ENCODE measurements around the gene RHOB. TPM values are rescaled to one million over a fixed set of nuclear protein-coding genes. Genes with fewer than 3 reads are reported as not detected.

RHOB gene
- total and polyA plus RNA-seq, 12 donors = 105 to 337 (median 159) TPM

DNA sequence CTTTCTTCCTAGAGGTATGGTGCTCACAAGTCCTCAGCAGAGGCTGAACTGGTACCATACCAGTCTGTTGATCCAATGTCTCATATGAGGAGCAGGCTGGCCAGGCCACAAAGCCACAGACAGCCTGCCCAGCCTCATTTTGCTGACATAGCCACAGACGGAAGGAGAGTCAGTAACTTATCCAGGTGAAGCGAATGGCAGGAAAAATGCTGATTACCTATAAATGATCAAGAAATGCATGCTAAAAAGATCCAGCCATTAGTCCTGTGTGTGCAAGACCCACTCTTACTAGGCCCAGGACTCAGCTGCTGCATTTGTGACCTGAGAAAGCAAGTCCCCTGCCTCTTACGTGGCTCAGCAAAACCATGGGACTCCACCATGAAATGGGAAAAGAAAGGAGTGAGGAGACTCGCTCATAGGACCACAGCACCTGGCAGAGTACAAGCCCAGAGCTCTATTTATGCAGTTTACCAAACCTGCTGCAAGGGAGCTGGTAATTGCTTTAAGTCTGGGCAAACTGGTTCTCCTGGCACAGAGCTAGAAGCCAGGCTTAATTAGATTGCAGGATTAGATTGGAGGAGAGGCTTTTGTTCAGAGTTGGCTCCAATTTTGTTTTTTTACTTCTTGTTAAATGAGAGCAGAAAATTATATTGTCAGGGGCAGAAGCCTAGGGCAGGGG is 19.0 kb downstream of the RHOB start:
- Histone ChIP-seq H3K36me3 (no peaks in the 10 kb centered on the region), H3K9me3 (peaks cover 0 to 5% (median 0%) of the 10 kb centered on the region in 11 donors), H3K27me3 (no peaks in the 10 kb centered on the region), H3K4me1 (peaks cover 0 to 16% (median 0%) of the 10 kb centered on the region in 9 donors), H3K27ac (no peak overlapping the region), H3K4me3 (no peak overlapping the region)
- WGBS, 2 donors = 85 to 96% methylated on average over 4 of the region's 4 CpGs
- ATAC-seq (peak in 2 of 8 donors; percentile 19 to 22), DNase-seq (no peak)
- intact Hi-C loops (cut with DNase I) = no loop called here
- TF ChIP-seq, protein P1, sequence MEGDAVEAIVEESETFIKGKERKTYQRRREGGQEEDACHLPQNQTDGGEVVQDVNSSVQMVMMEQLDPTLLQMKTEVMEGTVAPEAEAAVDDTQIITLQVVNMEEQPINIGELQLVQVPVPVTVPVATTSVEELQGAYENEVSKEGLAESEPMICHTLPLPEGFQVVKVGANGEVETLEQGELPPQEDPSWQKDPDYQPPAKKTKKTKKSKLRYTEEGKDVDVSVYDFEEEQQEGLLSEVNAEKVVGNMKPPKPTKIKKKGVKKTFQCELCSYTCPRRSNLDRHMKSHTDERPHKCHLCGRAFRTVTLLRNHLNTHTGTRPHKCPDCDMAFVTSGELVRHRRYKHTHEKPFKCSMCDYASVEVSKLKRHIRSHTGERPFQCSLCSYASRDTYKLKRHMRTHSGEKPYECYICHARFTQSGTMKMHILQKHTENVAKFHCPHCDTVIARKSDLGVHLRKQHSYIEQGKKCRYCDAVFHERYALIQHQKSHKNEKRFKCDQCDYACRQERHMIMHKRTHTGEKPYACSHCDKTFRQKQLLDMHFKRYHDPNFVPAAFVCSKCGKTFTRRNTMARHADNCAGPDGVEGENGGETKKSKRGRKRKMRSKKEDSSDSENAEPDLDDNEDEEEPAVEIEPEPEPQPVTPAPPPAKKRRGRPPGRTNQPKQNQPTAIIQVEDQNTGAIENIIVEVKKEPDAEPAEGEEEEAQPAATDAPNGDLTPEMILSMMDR (IDR thresholded peaks at IDR 0.05) = no peak

DNA sequence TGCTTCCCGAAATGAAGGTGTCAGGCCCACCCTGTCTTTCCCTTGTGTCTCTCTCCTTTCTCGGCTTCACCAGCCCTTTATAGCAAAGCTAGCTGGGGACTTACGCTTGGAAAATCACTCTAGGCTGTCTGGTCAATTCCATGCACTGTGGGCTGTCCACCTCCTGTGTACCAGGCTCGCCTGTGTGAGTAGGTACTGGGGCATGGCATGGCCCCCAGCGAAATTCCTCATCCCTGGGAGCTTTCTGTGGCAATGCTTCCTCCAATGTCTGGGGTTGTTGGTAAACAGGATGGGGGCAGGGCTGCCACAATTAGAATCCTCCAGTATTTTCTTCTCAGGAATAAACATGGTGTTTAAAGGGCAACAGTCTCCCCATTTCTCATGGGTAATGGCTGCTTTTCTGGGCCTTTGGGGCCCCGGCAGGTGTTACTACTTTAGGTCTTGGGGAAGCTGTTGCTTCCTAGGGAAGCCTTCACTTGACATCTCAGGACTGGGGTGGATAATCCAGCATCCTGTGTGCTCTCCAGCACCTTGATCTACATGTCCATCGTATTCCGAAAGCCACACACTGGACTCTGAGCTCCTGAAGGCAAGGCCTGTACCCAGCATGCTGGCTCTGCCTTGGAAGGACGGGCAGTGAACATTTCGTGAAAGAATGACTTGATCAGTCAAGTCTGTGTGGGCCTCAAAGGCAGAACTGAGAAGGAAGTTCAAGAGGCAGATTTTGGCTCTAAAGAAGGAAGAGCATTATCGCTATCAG is 21.1 kb downstream of the RHOB start:
- intact Hi-C loops (cut with DNase I) = no loop called here
- Histone ChIP-seq H3K4me3 (no peak overlapping the region), H3K27ac (no peak overlapping the region), H3K4me1 (peaks cover 0 to 20% (median 0%) of the 10 kb centered on the region in 9 donors), H3K27me3 (no peaks in the 10 kb centered on the region), H3K9me3 (no peaks in the 10 kb centered on the region), H3K36me3 (no peaks in the 10 kb centered on the region)
- ATAC-seq (no peak), DNase-seq (no peak)
- 93 to 95% methylated on average over 11 of the region's 11 CpGs for WGBS, 2 donors
- TF ChIP-seq, protein P1 (IDR thresholded peaks at IDR 0.05) = no peak

DNA sequence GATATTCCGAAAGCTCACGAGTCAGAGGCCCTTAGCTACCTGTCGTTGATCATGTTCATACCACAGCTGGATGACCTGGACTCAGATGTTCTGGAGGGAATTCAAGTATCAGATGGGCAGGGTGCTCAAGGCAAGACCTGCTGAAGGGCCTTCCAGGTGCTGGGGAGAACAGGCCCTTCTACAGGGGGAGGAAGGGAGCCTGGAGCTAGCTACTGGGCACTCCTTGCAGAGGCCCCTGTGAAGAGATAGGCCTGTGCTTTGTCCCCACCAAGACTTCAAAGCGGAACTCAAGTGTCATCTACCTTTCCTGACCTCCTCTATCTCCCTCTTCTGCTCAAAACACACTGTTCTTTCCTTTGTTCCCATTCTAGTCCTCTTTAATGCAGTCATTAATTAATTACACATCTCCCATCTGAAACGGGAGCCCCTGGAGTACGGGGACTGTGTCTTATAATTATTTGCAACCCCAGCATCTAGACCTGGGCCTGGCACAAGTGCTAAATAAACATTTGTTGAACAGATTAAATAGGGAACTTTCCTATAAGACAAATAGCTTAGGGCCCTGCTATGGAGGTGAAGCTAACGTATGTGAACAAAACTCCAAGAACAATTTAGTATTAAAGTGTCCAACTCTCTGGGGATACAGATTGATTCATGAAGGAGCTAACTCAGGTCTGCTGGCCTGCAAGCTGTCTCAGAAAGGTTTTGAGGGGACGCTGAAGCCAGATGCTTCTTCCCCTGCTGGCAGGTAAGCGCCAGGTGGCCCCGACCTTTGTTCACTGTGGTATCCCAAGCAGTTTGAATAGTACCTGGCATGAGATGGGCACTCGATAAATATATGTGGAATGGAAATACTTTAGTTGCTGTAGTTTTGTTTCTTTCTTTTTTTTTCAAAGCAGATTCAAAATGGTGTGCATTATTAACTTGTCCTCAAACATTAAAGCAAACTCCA is 22.0 kb downstream of the RHOB start:
- Histone ChIP-seq H3K9me3 (no peaks in the 10 kb centered on the region), H3K27me3 (no peaks in the 10 kb centered on the region), H3K36me3 (no peaks in the 10 kb centered on the region), H3K4me3 (no peak overlapping the region), H3K4me1 (peaks cover 0 to 23% (median 0%) of the 10 kb centered on the region in 9 donors), H3K27ac (no peak overlapping the region)
- intact Hi-C loops (cut with DNase I) = no loop called here
- TF ChIP-seq, protein P1 (IDR thresholded peaks at IDR 0.05) = no peak
- ATAC-seq (no peak), DNase-seq (no peak)
- WGBS, 2 donors = 95 to 97% methylated on average over 11 of the region's 11 CpGs

DNA sequence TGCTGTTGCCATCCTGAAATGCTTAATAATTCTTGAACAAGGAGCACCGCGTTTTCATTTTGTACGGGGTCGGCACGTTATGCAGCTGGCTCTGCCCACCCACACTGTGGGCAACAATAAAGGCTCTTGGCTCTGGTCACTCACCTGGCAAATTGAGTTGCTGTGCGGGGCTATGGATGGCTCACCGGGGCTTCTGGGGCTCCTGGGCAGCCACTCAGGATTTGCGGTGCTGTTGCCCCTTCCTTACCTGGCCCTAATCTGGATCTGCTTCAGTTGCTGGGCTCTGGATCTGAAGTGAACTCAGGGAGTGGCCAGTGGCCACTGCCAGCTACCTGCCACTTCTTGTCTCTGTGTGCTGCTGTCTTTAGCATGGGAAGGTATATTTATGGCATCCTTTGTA is 22.7 kb downstream of the RHOB start:
- Histone ChIP-seq H3K36me3 (no peaks in the 10 kb centered on the region), H3K4me3 (no peak overlapping the region), H3K27ac (no peak overlapping the region), H3K9me3 (no peaks in the 10 kb centered on the region), H3K4me1 (peaks cover 0 to 25% (median 0%) of the 10 kb centered on the region in 9 donors), H3K27me3 (no peaks in the 10 kb centered on the region)
- ATAC-seq (no peak), DNase-seq (no peak)
- 95 to 97% methylated on average over 8 of the region's 8 CpGs for WGBS, 2 donors
- intact Hi-C loops (cut with DNase I) = no loop called here
- TF ChIP-seq, protein P1 (IDR thresholded peaks at IDR 0.05) = no peak

Measured in heart right ventricle (tissue), 16 donors.